GM18870 (cell line): Measurements from ENCODE around the gene PLEKHH3.

Experiments
- ATAC-seq: cut with Tn5 transposase; IDR thresholded peaks from one replicate; pipeline ENCODE4 v1.9.1; 2021; ENCODE audit warnings: moderate library complexity; ENCODE audit not compliant: unreplicated experiment

PLEKHH3 gene

GRCh38 chr17:42676424-42677011, at the start of gene PLEKHH3:
PLEKHH3 (minus strand) TSS chr17:42676994; CDS start chr17:42676563, 431 bp downstream.
- ATAC-seq, result no peak

- ATAC-seq, result no peak
Observed at GRCh38 chr17:42725143-42725542, 48.3 kb upstream of the PLEKHH3 start.

GRCh38 chr17:42723636-42724035, 46.8 kb upstream of the PLEKHH3 start:
- ATAC-seq, result no peak

GRCh38 chr17:42720996-42721583, 44.3 kb upstream of the PLEKHH3 start:
- ATAC-seq, result no peak

- ATAC-seq, result no peak
Observed at GRCh38 chr17:42709561-42709960, 32.8 kb upstream of the PLEKHH3 start.

- ATAC-seq, result no peak
Observed at GRCh38 chr17:42708588-42708987, 31.8 kb upstream of the PLEKHH3 start.

- ATAC-seq, result no peak
Observed at GRCh38 chr17:42706732-42707131, 29.9 kb upstream of the PLEKHH3 start.

GRCh38 chr17:42704837-42705494, 28.2 kb upstream of the PLEKHH3 start:
- ATAC-seq, result peak; percentile 67

GRCh38 chr17:42704490-42704836, 27.7 kb upstream of the PLEKHH3 start:
- ATAC-seq, result peak; percentile 26

GRCh38 chr17:42702446-42702845, 25.7 kb upstream of the PLEKHH3 start:
- no peak for ATAC-seq

GRCh38 chr17:42700586-42701289, 23.9 kb upstream of the PLEKHH3 start:
- no peak for ATAC-seq

- ATAC-seq, result no peak
Observed at GRCh38 chr17:42699415-42699740, 22.6 kb upstream of the PLEKHH3 start.

- ATAC-seq, result no peak
Observed at GRCh38 chr17:42698736-42699414, 22.1 kb upstream of the PLEKHH3 start.

GRCh38 chr17:42697108-42697811, 20.5 kb upstream of the PLEKHH3 start:
- no peak for ATAC-seq

- ATAC-seq, result no peak
Observed at GRCh38 chr17:42695500-42695899, 18.7 kb upstream of the PLEKHH3 start.

GRCh38 chr17:42694524-42694923, 17.7 kb upstream of the PLEKHH3 start:
- no peak for ATAC-seq

- no peak for ATAC-seq
Observed at GRCh38 chr17:42692489-42692888, 15.7 kb upstream of the PLEKHH3 start.

- no peak for ATAC-seq
Observed at GRCh38 chr17:42691021-42691545, 14.3 kb upstream of the PLEKHH3 start.

GRCh38 chr17:42690596-42690995, 13.8 kb upstream of the PLEKHH3 start:
- no peak for ATAC-seq

GRCh38 chr17:42687707-42688320, 11.0 kb upstream of the PLEKHH3 start:
- no peak for ATAC-seq
